Endodermal cell (in vitro differentiated cells): ENCODE data around the gene PIGS. TPM values are rescaled to one million over a fixed set of nuclear protein-coding genes. Genes with fewer than 3 reads are reported as not detected.

ENCODE experiments used
- DNase-seq: peaks from one replicate; pipeline ENCODE4 v3.0.0-alpha.2; 2017
- H3K27ac ChIP-seq: 2 replicates; pipeline ENCODE4 v1.5.1; 2013; ENCODE audit warnings: mild to moderate bottlenecking, low read depth, low read length, moderate library complexity
- H3K27me3 ChIP-seq: 2 replicates; pipeline ENCODE4 v1.6.1; 2013; ENCODE audit warnings: mild to moderate bottlenecking, low read length, moderate library complexity; ENCODE audit not compliant: insufficient read depth, control insufficient read depth, poor library complexity, severe bottlenecking
- H3K36me3 ChIP-seq: 2 replicates; pipeline ENCODE4 v1.7.0; 2013; ENCODE audit warnings: mild to moderate bottlenecking, low read length, moderate library complexity; ENCODE audit not compliant: control insufficient read depth, insufficient read depth
- H3K4me1 ChIP-seq: one replicate; pipeline ENCODE4 v1.7.0; 2013; ENCODE audit warnings: low read length; ENCODE audit not compliant: control insufficient read depth, insufficient read depth
- H3K4me3 ChIP-seq: 2 replicates; pipeline ENCODE4 v1.5.1; 2013; ENCODE audit warnings: mild to moderate bottlenecking, low read length, moderate library complexity
- H3K9ac ChIP-seq: 2 replicates; pipeline ENCODE4 v1.6.1; 2013; ENCODE audit warnings: mild to moderate bottlenecking, low read length, moderate library complexity; ENCODE audit not compliant: poor library complexity, severe bottlenecking; ENCODE audit errors: extremely low read depth
- H3K9me3 ChIP-seq: 2 replicates; pipeline ENCODE4 v1.6.1; 2013; ENCODE audit warnings: mild to moderate bottlenecking, low read length, moderate library complexity; ENCODE audit not compliant: control insufficient read depth
- H3K27ac Mint-ChIP-seq: 2 replicates; pipeline ENCODE4 v1.8.0; 2020; ENCODE audit warnings: mixed read lengths
- H3K27me3 Mint-ChIP-seq: 2 replicates; pipeline ENCODE4 v1.8.0; 2021; ENCODE audit warnings: mild to moderate bottlenecking, mixed read lengths; ENCODE audit not compliant: insufficient read depth
- H3K36me3 Mint-ChIP-seq: 2 replicates; pipeline ENCODE4 v1.8.0; 2020; ENCODE audit warnings: low read depth, mixed read lengths
- H3K4me1 Mint-ChIP-seq: 2 replicates; pipeline ENCODE4 v1.8.0; 2020; ENCODE audit warnings: mixed read lengths
- H3K4me3 Mint-ChIP-seq: 2 replicates; pipeline ENCODE4 v1.8.0; 2020; ENCODE audit warnings: mild to moderate bottlenecking, moderate library complexity, mixed read lengths
- H3K9me3 Mint-ChIP-seq: 2 replicates; pipeline ENCODE4 v1.8.0; 2020; ENCODE audit warnings: mild to moderate bottlenecking, mixed read lengths
- WGBS, 2 experiments: methylation state at CpG; one replicate each; pipeline versions ENCODE4 v1.1.5 to v1.1.7; 2013; ENCODE audit warnings: missing lambda C conversion rate in 2 of 2, mixed read lengths in 1 of 2; ENCODE audit not compliant: insufficient coverage in 1 of 2, insufficient read length in 1 of 2; 5-methylcytosine and 5-hydroxymethylcytosine counted together
- total RNA-seq, 2 donors: library from RNA; stranded (reverse); fragmentation: NEBNext Ultra II Directional in 1 of 2; extraction: Animal tissue kit (Norgen Biotek cat#: 25700) in 1 of 2; gene quantifications; 2 replicates in 1 of 2; 3 replicates in 1 of 2; pipeline ENCODE4 v1.2.1, GENCODE V29; 2021
- TF ChIP-seq, protein P1 (sequence below): fragments of 200-600 bp; sonication (generic); conservative IDR thresholded peaks from 2 replicates; pipeline ENCODE4 v1.5.0; 2021; ENCODE audit warnings: antibody characterized with exemption, mild to moderate bottlenecking

PIGS gene
- total RNA-seq, 2 donors from 2014 or later, result 34.9 to 43.0 TPM

DNA sequence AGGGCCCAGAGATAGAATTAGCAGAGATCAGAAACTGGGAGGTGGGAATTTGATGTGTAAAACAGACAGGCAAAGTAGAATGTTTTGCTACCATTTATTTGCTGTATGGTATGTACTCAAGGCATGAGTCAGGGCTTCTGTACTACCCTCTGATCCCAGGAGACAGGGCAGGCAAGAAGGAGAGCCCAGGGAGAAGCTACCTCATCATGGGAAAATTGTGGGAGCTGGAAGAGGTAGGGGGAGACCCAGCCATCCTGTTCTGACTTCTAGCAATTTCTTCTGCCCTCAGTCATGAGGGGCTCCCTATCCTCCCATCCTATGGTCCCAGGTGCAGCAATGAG is 1.7 kb upstream of the PIGS start:
- H3K9ac ChIP-seq, result no peak overlapping the region
- H3K27ac ChIP-seq, result no peak overlapping the region
- H3K36me3 ChIP-seq, result peaks cover 9% of the 10 kb centered on the region
- TF ChIP-seq, protein P1, sequence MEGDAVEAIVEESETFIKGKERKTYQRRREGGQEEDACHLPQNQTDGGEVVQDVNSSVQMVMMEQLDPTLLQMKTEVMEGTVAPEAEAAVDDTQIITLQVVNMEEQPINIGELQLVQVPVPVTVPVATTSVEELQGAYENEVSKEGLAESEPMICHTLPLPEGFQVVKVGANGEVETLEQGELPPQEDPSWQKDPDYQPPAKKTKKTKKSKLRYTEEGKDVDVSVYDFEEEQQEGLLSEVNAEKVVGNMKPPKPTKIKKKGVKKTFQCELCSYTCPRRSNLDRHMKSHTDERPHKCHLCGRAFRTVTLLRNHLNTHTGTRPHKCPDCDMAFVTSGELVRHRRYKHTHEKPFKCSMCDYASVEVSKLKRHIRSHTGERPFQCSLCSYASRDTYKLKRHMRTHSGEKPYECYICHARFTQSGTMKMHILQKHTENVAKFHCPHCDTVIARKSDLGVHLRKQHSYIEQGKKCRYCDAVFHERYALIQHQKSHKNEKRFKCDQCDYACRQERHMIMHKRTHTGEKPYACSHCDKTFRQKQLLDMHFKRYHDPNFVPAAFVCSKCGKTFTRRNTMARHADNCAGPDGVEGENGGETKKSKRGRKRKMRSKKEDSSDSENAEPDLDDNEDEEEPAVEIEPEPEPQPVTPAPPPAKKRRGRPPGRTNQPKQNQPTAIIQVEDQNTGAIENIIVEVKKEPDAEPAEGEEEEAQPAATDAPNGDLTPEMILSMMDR, result no peak
- Mint-ChIP-seq H3K4me1 (peaks cover 22% of the 10 kb centered on the region), H3K4me3 (no peak overlapping the region), H3K9me3 (no peaks in the 10 kb centered on the region), H3K27me3 (peaks cover 25% of the 10 kb centered on the region), H3K36me3 (peaks cover 23% of the 10 kb centered on the region), H3K27ac (no peak overlapping the region)
- H3K9me3 ChIP-seq, result no peaks in the 10 kb centered on the region
- H3K27me3 ChIP-seq, result peaks cover 4% of the 10 kb centered on the region
- peak; percentile 27 for DNase-seq
- no peak overlapping the region for H3K4me3 ChIP-seq
- H3K4me1 ChIP-seq, result no peaks in the 10 kb centered on the region

- no peaks in the 10 kb centered on the region for H3K4me1 ChIP-seq
Observed at GRCh38 chr17:28572259-28573039, 1.1 kb upstream of the PIGS start.

DNA sequence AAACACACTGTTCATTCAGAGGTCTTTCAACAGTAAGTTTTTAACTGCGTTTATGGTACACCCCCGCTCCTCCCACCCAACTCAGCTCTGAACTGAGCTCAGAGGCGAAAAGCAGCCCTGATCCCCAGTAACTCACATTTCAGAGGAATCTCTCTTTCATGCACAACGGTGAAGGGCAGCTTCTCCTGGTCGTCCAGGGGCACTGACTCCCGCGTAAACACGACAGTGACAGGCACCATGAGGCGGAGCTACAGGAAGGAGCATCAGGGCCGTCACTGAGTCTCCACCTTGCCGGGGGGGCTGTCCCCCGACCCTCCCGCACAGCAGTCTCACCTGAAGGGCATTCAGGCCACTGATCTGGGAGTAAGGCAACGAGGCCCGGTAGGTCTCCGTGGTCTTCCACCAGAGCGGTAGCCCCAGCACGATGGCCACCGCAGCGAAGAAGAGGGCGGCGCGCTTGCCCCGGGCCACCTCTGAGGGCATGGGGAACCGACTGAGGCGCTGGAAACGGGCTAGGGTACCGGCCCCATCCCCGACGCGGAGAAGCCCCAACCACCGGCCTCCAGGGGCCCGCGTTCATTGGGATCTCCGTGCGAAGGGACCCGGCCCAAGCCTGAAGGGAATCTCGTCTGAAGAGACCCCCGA is 486 bp downstream of the PIGS start:
- H3K4me3 Mint-ChIP-seq, result peak overlapping the region; percentile 85
- H3K27me3 Mint-ChIP-seq, result peaks cover 20% of the 10 kb centered on the region
- peak overlapping the region; percentile 42 for H3K9ac ChIP-seq
- H3K27ac ChIP-seq, result no peak overlapping the region
- H3K9me3 Mint-ChIP-seq, result no peaks in the 10 kb centered on the region
- H3K9me3 ChIP-seq, result no peaks in the 10 kb centered on the region
- H3K36me3 Mint-ChIP-seq, result peaks cover 20% of the 10 kb centered on the region
- H3K4me1 Mint-ChIP-seq, result peaks cover 17% of the 10 kb centered on the region
- H3K36me3 ChIP-seq, result peaks cover 5% of the 10 kb centered on the region
- peak overlapping the region; percentile 83 for H3K4me3 ChIP-seq
- TF ChIP-seq, protein P1, result no peak
- peak overlapping the region; percentile 90 for H3K27ac Mint-ChIP-seq
- DNase-seq, result peak; percentile 88
- 1% methylated on average over 19 to 39 of the region's 39 CpGs for WGBS, 2 experiments
- H3K4me1 ChIP-seq, result no peaks in the 10 kb centered on the region
- H3K27me3 ChIP-seq, result peaks cover 4% of the 10 kb centered on the region

More at GRCh38 chr17:28572259-28573039, 1.1 kb upstream of the PIGS start:
- Mint-ChIP-seq H3K36me3 (peaks cover 21% of the 10 kb centered on the region), H3K4me3 (peak overlapping the region; percentile 85), H3K9me3 (no peaks in the 10 kb centered on the region), H3K4me1 (peaks cover 22% of the 10 kb centered on the region), H3K27me3 (peaks cover 25% of the 10 kb centered on the region), H3K27ac (no peak overlapping the region)
- H3K4me3 ChIP-seq, result peak overlapping the region; percentile 83
- H3K27ac ChIP-seq, result no peak overlapping the region
- H3K36me3 ChIP-seq, result peaks cover 4% of the 10 kb centered on the region
- no peaks in the 10 kb centered on the region for H3K9me3 ChIP-seq
- peak; percentile 61 for DNase-seq
- 75 to 79% methylated on average over 2 to 5 of the region's 5 CpGs for WGBS, 2 experiments
- no peak overlapping the region for H3K9ac ChIP-seq
- H3K27me3 ChIP-seq, result peaks cover 4% of the 10 kb centered on the region
- TF ChIP-seq, protein P1, result peak; percentile 22
